ENCODE results near the gene WDR7.
A peak's percentile ranks its signal among the peaks of the same experiment; 100 is the strongest.

WDR7 gene

DNA sequence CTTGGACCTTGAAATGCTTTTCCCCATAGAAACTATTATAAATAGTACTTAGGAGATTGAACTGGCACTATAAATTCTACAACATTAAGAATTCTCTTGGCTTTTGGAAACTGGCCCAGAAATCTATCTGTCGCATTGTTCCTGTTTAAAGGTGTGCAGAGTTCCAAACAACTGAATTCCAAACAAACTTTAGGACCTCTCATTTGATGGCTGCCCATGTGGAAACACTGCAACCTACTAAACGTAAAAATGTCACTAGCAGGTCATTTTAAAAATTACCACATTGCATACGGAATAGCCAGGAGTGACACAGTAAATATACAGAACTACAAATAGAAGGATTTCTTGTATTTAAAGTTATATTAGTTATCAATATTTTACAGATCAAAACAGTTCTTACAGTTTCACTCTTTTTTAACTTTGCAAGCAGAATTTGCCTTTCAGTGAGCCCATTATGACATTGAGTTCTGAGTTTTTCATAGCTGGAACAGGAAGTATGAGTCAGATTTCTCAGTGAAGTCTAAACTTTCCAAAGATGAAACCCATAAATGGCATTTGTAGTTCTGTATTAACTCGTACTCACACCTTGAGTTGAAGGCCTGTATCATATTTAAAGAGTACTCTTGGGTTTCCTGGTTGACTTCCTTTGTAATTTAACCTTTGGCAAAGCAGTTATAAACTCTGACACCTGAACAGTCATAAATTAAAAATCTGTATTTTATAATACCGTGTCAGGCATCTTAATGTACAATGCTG is 353.4 kb downstream of the WDR7 start:
- no peak for DNase-seq

GRCh38 chr18:57008001-57008686 is 357.0 kb downstream of the WDR7 start:
- no peak for DNase-seq

DNA sequence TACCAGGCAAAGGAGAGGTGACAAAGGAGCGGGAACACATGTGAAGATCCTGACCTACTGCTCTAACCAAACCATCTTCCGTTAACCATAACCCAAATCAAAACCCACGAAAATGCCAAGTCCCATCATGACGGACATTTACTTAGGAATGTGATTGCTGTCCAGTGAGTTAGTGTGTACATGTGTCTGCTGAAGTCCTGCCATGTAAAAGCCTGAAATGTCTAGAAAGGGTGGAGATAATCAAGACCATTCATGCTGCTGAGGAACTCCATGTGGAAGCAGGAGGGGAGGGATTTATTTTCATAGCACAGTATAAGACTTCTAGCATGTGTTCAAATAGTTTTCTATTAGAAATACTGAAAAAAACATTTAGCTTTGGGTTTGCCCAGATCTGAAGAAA is 358.7 kb downstream of the WDR7 start:
- no peak for DNase-seq

DNA sequence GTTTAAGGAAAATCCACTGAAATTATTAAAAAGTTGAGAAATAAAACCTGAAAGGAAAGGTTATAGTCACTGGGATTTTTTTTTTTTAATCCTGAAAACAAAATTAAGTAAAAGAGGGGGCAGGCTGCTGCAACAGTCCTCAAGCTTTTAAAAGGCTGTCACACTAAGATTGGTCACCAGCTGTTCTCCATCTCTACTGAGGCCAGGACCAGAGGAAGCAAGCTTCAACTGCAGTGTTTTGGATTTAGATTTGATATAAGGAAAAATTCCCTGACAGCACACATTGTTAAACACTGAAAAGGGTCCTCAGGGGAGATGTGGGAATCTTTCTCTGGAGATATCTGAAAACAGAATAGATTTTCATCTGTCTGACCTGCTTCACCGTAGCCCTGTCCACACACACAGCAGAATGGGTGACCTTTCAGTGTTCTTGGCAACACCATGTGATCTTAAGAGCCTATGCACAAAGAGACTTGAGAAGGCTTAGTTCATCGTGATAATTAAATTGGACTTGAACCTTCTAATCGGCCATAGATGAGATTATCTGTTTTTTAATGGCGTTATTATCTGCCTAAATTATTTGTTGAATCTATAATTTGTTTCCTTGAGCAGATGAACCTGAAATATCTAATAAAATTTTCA is 363.7 kb downstream of the WDR7 start:
- peak; percentile 89 for DNase-seq

- peak; percentile 76 for DNase-seq
These were observed 364.3 kb downstream of the WDR7 start for GRCh38 chr18:57015451-57015850.

DNA sequence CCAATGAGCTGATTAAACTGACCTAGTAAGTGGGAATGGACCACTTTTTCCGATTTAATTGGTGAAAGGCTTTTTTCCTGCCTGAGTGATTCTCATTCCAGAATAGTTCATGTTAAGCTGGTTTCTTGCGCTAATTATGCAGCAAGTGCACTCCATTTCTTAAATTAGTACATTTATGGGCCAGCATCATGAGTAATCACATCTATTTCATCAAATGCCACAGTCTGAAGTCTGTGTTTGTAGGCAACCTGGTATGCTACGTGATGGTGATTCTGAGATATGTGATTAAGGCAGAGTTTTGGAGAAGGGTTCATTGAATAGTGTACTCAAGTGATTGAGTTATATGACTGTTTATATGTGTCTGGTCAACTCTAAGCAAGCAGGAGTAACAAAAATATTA is 367.7 kb downstream of the WDR7 start:
- no peak for DNase-seq

GRCh38 chr18:57022716-57023115 is 371.6 kb downstream of the WDR7 start:
- DNase-seq: no peak

DNA sequence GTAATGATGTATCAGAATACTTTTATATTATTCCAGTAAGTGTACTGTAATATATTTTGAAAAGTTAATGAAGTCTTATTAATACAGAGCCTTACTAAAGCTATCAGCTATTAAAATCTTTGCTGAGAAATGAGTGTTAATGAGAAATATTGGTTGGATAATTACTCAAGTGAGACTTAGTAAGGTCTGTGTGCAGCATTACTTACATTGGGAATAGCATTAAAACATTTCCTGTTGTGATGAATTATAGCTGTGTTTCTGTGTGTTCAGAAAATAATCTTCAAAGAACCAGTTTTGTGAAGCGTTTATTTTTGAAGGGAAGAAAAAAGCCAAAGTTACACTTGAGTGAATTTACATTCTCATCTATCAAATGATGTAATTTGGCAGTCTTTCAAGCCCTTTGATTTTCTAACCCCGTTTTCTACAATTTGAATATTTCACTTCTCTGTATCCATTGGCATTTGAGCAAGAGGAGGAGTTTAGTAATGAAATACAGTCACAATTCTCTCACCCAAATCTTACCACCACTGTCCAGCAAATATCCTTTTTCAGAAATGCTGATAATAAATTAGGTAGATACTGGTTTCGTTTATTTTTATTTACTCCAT is 372.2 kb downstream of the WDR7 start:
- DNase-seq: no peak

- peak; percentile 4 for DNase-seq
These were observed 374.4 kb downstream of the WDR7 start for GRCh38 chr18:57025540-57025939.

DNA sequence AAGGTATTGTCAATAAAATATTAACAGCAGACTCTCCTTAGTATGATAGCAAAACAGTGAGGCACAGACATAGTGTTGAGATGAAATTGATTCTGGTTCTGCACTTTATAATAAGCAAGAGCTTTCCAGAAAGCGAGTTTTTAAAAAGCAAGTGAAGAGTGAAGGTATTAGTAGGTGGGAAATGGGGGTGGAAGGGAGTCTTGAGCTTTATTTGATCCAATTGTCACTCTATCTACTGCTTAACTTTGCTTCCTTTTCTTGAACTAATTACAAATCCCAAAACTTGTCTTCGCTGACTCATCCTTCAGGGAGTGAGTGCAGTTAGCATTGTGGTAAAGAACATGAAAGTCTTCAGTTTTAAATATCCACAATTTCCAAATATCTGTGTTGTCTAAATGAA is 375.2 kb downstream of the WDR7 start:
- peak; percentile 14 for DNase-seq

DNA sequence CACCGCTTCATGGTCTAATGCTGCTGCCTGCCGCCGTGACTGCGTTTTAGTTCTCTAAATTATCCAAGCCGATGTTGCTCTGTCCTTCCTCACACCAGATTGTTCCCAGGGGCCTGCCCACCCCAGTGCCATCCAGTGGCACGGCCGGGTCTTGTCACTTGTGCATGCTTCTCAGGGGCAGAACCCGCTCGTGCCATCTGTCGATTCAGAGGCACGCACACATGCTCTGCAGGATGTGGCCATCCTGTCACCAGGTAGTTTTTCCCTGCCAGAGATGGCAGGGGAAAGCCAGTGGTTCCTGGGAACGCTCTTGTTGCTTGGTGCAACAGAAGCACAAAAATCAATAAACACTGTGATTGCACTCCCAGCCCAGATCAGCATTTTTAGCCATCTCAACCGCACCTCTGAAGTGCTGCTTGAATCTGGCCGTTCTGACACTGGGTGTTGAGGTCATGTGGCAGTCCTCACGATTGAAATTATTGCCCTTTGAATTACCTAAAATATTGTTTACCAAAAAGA is 376.1 kb downstream of the WDR7 start:
- peak; percentile 48 for DNase-seq

- peak; percentile 85 for DNase-seq
These were observed 378.6 kb downstream of the WDR7 start for GRCh38 chr18:57029761-57030160.

- DNase-seq: no peak
These were observed 379.3 kb downstream of the WDR7 start for GRCh38 chr18:57030417-57030816.

DNA sequence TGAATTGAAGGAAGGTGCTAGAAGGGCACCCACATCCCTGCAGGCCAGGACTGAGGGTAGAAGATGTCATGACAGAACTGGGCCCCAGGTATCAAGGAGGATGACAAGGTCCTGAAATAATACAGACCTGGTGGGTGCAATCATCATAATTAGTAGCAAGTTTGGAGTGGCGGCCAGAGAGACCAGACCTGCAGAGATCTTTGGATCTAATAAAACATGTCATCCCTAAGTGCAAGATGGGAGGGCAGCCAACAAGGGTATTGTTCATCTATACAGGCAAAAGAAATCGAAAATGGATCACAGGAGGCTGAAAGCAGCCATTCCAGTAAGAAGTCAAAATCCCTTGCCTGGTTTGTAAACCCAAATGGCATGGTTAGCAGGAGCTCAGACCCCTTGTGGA is 384.4 kb downstream of the WDR7 start:
- DNase-seq: no peak

- no peak for DNase-seq
These were observed 387.2 kb downstream of the WDR7 start for GRCh38 chr18:57038395-57038794.

DNA sequence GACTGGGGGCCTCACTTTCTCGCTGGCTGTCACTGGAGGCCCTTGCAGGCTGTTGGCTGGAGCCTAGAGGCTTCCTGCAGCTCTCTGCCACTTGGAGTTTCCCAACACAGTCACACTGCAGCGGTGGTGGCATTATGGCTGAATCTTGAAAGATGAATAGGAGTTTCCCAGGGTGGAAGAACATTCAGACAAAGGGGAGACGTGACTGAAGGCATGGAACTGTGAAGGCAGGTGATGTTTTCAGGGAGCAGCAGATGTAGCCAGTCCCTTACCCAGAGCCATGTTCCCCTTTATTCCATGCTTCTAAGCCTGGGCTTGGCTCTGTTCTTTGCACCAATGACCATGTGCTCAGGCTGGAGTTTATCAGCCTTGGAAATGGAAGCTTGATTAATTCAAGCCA is 389.0 kb downstream of the WDR7 start:
- no peak for DNase-seq

DNA sequence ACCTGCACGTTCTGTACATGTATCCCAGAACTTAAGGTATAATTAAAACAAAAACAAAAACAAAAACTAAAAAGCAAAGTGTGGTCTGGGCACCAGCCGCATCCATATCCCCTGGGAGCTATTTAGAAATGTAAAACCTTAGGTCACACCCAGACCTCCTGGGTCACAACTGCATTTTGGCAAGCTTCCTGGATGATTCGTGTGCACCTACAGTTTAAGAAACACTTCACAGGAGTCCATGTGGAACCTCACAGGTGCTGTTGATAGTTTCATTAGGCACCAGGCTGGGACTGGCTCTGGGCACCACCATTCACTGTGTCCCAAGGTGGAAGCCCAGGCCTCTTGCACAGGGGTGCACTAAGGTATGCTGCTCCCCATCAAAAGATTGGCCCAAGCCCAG is 392.1 kb downstream of the WDR7 start:
- no peak for DNase-seq

DNA sequence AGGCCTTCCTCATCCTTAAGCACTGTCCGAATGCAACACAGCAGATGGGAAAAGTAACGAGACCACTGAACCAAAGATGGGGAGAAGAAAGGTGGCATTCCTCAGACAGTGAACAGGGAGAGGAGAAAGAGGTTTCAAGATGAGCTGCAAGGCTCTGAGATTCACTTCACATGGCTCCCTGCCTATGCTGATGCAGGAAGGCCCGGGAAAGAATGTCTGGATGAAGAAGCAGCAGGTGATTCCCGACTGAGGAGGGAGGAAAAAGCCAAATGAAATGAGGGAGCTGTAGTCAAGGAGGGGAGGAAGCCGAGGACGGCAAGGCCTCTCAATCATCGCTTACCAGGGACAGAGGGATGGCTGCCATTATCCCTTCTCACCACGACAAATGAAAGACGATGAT is 397.2 kb downstream of the WDR7 start:
- no peak for DNase-seq

- DNase-seq: no peak
These were observed 397.7 kb downstream of the WDR7 start for GRCh38 chr18:57048859-57049258.

GRCh38 chr18:57050310-57050949 is 399.3 kb downstream of the WDR7 start:
- no peak for DNase-seq

DNA sequence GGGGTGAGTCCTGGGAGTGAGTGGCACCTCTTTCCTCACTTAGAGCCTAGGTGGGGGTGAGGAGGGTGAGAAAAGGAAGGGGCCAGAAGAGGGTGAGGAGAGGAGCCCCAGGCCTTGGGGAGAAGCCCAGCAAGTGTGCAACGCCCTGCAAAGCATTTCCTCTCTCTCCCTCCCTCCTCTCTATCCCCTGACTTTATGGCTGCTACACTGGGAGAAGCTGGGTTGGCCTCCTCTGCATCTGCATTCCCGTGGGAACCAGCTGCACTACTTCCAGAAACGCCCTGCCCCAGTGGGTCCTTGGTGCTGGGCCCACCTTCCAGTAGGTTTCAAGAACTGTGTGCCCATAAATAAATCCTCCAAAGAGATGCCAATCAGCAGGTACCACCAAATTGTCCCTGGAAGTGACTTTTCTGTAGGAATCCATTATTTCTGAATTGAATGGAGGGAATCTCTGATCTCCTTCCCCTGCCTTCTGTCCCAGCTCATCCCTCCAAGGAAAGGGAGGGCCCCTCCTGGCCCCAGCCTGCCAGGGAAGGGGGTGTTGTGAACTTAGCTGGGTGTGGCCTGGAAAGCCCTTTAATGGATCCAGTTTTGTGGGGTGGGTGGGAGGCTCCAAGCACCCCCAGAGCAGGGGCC is 400.0 kb downstream of the WDR7 start:
- no peak for DNase-seq

DNA sequence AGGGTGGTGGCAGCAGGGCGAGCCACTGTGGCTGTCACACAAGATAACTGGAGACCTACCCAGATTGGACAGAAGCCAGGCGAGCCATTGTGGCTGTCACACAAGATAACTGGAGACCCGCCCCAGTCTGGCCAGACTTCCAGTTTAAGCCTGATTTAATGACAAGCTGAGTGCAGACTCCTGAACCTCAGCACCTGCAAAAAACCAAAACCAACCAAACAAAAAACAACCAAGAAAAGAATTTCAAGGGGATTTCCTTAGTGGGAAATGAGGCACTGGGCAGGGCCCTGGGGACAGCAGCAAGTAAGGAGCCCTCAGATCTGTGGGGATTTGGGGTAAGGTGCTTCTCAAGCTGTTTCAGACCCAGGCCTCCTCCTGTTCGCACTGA is 400.5 kb downstream of the WDR7 start:
- DNase-seq: peak; percentile 50

GRCh38 chr18:57052173-57052572 is 401.0 kb downstream of the WDR7 start:
- DNase-seq: no peak
